Measurements from ENCODE around the gene FOXG1.

FOXG1 gene

DNA sequence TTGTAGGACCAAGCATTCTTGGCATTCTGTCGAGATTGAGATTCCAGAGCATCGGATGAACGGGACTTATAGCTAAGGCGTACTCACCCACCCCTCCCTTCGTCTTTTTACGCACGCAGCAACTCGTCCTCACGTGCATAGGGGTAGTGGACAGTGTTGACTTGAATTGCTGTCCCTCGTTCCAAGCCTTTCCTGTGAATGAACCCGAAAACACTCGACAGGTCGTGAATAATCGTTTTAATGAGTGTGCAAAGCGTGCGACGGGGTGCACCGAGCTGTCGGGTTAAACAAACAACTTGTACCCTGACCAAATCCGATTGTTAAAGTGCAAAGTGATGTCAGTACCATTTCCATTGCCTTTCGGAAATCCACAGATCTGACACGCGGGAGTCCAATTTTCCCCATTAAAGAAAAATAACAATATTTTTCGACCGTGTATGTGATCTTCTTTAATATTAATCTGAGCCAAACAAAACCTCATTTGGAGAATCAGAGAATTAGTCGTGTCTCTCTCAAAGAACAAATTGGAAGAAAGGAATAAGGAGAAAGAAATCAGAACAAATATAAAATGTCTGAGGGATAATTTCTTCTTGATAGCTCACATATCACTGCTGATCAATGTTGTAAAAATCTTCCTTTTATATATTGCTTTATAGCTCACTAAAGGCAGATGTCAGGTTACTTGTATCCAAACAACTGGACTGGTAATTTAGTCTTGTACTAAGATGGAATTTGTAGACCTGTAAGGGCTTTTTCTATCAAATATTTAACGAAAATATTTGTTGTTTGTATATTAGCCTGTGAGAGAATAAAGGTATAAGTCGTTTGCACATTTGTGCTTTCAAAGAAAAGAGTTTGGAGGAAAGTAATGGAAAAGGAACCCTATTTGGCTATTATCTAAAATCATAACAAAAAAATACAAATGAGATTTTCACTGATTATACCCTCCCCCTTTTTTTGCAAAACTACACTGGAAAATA is 11.8 kb downstream of the FOXG1 start:
- H3K4me3 ChIP-seq (ENCODE audit: low read depth, low read length) = no peak overlapping the region
- TF ChIP-seq, protein P1, sequence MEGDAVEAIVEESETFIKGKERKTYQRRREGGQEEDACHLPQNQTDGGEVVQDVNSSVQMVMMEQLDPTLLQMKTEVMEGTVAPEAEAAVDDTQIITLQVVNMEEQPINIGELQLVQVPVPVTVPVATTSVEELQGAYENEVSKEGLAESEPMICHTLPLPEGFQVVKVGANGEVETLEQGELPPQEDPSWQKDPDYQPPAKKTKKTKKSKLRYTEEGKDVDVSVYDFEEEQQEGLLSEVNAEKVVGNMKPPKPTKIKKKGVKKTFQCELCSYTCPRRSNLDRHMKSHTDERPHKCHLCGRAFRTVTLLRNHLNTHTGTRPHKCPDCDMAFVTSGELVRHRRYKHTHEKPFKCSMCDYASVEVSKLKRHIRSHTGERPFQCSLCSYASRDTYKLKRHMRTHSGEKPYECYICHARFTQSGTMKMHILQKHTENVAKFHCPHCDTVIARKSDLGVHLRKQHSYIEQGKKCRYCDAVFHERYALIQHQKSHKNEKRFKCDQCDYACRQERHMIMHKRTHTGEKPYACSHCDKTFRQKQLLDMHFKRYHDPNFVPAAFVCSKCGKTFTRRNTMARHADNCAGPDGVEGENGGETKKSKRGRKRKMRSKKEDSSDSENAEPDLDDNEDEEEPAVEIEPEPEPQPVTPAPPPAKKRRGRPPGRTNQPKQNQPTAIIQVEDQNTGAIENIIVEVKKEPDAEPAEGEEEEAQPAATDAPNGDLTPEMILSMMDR (IDR thresholded peaks at IDR 0.05; ENCODE audit: borderline replicate concordance, insufficient read depth, low read depth, low read length) = no peak

DNA sequence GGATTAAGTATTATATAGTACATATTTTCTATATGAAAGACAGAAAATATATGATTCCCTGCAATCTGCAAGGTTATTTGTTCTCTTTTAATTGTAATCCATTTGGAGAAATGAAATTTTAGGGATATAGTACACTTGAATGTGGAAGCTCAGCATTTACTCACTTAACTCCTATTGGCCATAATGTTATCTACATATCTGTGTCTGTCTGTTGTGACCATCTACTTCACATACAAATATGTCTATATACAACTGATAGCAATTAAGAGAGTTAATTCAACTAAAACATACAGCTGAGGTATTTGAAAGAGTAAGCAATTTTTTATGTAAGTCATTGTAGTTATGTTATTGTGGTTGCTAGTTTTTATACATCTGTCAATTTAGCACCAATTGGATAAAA is 12.9 kb downstream of the FOXG1 start:
- TF ChIP-seq, protein P1 (IDR thresholded peaks at IDR 0.05; ENCODE audit: borderline replicate concordance, insufficient read depth, low read depth, low read length) = no peak
- no peak overlapping the region for H3K4me3 ChIP-seq (ENCODE audit: low read depth, low read length)

DNA sequence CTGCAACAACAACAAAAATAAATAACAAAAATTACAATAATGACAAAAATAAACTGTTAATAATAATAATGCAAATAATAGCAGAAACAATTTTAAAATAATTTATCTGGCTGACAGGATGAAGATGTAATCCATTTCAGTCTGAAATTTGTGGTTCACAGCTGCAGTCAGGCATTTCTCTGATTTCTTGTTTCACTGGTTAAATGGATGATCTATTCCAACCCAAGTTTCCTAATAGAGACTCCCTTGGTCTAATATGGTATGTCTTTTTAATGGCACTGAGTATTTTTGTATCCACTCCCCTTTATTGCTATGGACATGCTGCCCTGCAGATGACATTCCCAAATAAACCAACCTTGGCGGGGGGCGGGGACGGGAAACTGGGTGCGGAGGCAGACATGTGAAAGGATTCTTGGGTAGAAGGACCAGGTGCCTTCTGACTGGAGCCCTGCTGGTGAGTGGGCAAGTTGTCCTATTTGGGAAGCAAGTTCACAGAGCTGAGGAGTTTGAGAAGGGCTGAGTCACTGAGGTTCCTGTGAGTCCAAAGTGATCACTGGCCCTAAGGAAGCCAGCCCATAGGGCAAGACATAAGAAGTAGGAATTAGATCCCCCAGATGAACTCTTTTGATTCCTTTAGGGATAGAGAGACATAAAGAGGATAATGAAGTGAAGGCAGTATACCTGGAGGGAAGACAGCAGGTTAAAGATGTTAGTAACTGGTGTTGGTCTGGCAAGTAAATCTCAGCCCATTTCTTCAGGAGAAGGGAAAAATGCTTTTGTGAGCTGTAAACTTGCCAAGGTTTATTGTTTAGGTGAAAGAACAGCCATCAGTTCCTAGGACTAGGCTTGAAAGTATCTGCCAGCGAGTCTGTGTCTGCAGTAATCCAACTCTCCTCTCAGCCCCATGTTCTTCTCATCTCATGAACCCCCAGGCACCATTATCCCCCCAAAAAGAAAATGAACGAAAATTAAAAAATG is 14.5 kb downstream of the FOXG1 start:
- TF ChIP-seq, protein P1 (IDR thresholded peaks at IDR 0.05; ENCODE audit: borderline replicate concordance, insufficient read depth, low read depth, low read length) = no peak

DNA sequence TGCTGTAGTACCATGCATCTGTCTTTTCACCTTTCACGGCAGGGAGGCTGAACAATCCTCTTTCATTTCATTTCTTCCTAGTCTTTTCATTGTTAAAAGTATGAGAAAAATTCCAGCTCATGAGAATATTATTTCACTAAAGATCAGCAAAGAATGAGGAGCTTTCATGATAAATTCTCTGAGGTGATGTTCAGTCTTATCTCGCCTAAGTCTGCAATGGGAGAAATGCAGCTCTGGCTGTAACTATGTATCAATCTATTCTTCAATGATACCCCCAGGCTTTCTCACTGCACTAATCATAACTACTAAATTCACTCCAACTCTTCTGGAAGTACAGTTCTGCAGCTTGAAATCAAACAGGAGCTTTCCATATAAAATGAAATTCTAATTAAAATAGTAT is 15.7 kb downstream of the FOXG1 start:
- no peak overlapping the region for H3K4me3 ChIP-seq (ENCODE audit: low read depth, low read length)
- TF ChIP-seq, protein P1 (IDR thresholded peaks at IDR 0.05; ENCODE audit: borderline replicate concordance, insufficient read depth, low read depth, low read length) = no peak

More for the DNA sequence above, 14.5 kb downstream of the FOXG1 start:
- H3K4me3 ChIP-seq (ENCODE audit: low read depth, low read length) = no peak overlapping the region

DNA sequence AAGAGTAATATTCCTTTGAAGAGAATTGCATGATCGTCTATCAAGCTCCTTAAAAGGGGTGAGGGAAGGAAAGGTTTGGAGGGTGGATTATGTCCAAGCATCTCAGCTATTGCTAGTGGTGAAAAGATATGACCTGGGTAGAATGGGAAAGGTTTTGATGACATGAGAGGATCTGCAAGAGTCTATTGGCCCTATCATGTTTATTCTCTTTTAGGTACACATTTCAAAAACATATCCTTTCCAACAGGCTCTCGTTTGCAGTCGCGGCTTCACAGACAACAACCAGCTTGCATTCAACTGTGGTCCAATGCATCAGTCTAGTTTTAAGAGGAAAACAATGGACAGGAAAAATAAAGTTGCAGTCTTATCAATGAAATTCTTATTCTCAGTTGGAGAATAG is 17.1 kb downstream of the FOXG1 start:
- TF ChIP-seq, protein P1 (IDR thresholded peaks at IDR 0.05; ENCODE audit: borderline replicate concordance, insufficient read depth, low read depth, low read length) = no peak
- H3K4me3 ChIP-seq (ENCODE audit: low read depth, low read length) = no peak overlapping the region

DNA sequence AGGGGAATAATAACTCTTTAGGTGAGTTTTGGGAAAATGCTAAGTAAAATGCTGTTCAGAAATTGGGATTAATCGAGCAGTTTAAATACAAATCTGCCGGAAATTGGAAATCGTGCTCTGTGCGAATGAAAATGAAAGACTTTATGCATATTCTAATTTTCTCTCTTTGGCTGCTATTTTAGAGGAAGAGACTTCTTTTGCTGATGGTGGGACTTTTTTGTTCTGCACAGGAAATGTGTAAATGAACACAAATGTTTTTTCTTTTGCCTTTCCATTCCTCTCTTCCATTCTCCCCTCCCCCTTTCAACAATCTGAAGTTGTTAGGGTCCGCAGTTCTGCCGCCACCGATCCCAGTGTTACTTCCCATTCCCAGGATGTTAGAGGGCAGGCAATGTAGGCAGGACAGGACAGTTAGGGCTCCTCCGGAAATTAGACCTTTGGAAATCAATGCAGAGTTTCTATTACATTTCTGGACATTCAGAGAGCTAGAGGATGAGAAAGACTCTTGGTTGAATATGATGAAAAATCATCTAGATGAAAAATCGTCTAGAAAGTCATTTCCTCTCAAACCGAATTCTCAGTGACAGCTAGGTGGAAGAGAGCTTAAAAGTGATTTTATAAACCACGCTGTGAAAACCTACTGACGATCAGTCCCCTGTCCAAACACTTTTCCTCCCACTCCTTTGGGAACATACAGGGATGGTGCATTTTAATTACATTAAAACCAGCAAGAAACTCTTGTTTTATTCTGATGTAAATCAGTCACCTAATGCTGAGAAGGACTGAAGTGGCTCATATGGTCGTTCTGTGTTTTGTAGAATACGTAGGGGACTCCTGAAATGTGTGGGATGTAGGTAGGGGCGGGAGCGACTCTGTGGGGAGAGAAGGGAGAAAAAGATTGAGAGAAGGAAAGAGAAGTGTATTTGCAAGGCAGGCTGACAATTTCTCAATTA is 17.8 kb downstream of the FOXG1 start:
- TF ChIP-seq, protein P1 (IDR thresholded peaks at IDR 0.05; ENCODE audit: borderline replicate concordance, insufficient read depth, low read depth, low read length) = no peak
- peak overlapping the region; percentile 11 for H3K4me3 ChIP-seq (ENCODE audit: low read depth, low read length)

All from GM12875 (cell line).